Measurements from ENCODE around the gene RBP3. TPM values are rescaled to one million over a fixed set of nuclear protein-coding genes. Genes with fewer than 3 reads are reported as not detected.

RBP3 gene
- total and polyA plus RNA-seq, 2 donors (not counting 1 experiment from before 2014, with no cell fraction given): not detected

DNA sequence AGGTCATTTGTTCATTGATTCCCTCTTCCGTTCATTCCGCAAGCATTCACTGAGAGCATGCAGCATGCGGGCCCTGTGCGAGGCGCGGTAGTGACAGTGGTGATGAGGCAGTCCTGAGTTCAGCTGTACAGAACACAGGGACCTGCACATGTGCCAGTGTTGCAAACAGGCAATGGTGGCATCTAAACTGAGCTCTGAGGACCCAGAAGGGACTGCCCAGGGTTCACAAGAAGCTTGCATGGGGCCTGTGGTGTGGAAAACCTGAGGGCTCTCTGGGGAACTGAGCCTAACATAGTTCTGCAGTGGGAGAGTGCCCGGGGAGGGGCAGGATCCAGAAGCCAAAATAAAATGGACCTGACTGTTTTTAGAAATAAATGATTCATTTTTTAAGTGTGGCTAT lies 22.7 kb downstream of the RBP3 start:
- TF ChIP-seq EZH2 (IDR thresholded peaks at IDR 0.05; ENCODE audit: low read length, missing control alignments): no peak
- TF ChIP-seq, protein P1, sequence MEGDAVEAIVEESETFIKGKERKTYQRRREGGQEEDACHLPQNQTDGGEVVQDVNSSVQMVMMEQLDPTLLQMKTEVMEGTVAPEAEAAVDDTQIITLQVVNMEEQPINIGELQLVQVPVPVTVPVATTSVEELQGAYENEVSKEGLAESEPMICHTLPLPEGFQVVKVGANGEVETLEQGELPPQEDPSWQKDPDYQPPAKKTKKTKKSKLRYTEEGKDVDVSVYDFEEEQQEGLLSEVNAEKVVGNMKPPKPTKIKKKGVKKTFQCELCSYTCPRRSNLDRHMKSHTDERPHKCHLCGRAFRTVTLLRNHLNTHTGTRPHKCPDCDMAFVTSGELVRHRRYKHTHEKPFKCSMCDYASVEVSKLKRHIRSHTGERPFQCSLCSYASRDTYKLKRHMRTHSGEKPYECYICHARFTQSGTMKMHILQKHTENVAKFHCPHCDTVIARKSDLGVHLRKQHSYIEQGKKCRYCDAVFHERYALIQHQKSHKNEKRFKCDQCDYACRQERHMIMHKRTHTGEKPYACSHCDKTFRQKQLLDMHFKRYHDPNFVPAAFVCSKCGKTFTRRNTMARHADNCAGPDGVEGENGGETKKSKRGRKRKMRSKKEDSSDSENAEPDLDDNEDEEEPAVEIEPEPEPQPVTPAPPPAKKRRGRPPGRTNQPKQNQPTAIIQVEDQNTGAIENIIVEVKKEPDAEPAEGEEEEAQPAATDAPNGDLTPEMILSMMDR (conservative IDR thresholded peaks at IDR 0.05 in 1 of 2, IDR thresholded peaks at IDR 0.05 in 1 of 2; ENCODE audit: low read depth in 1 of 2, low read length in 2 of 2): no peak
- no peak overlapping the region for H3K9ac ChIP-seq (ENCODE audit: insufficient read depth, low read length)
- H3K27me3 ChIP-seq (ENCODE audit: control insufficient read depth, insufficient read depth, low read length): peaks cover 12% of the 10 kb centered on the region

DNA sequence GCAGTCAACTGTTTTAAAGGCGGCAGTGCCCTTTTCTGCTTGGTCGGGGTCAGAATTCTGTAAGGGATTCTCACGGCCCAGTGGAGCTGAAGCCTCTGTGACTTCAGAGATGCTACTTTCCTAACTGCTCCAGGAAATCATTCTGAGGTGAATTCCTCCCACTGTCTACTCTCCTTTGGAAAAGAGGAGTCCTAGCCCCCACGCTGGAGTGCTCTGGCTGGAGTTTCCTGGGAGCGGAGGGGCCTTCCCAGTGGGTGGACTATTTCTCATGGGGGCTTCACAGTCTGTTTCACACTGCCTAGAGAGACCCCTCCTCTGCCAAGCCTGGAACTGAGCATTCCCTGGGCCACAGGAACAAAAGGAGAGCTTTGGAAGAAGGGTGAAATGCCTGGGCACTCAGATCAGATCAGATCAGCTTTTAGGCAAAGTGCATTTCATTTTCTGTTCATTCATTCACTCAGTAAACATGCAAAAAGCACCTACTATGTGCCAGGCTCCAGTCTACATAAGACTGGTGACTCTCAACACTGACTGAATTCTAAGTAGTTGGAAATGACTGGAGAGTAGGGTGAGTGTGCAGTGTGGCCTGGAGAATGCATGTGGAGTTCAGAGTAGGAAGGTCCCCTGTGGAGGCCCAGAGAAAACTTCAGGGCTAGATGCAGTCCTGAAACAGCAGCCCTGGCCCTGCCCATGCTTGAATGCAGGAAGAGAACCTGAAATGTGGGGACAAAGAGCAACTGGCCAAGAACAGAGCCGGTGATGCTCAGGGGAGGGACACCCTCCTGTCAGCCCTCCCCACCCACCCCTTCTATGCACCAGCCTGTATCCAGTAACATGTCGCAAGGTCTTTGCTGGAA lies 23.7 kb downstream of the RBP3 start:
- TF ChIP-seq EZH2 (IDR thresholded peaks at IDR 0.05; ENCODE audit: low read length, missing control alignments): no peak
- TF ChIP-seq, protein P1 (conservative IDR thresholded peaks at IDR 0.05 in 1 of 2, IDR thresholded peaks at IDR 0.05 in 1 of 2; ENCODE audit: low read depth in 1 of 2, low read length in 2 of 2): no peak
- Histone ChIP-seq H3K9me3 (ENCODE audit: control insufficient read depth, insufficient read depth, low read depth, low read length) (no peaks in the 10 kb centered on the region), H2AFZ (ENCODE audit: low read length) (no peak overlapping the region), H3K4me2 (ENCODE audit: extremely low read depth, insufficient read depth, low read length) (no peak overlapping the region), H3K27me3 (ENCODE audit: control insufficient read depth, insufficient read depth, low read length) (peaks cover 13% of the 10 kb centered on the region), H3K4me1 (ENCODE audit: control insufficient read depth, extremely low read depth, insufficient read depth, low read length) (no peaks in the 10 kb centered on the region), H3K36me3 (ENCODE audit: control insufficient read depth, insufficient read depth, low read length) (no peaks in the 10 kb centered on the region), H4K20me1 (ENCODE audit: control insufficient read depth, extremely low read depth, insufficient read depth, low read length) (no peaks in the 10 kb centered on the region), H3K4me3 (replicated peaks in 1 of 4; ENCODE audit: control extremely low read depth in 1 of 4, insufficient read depth in 1 of 4, low read depth in 3 of 4, low read length in 4 of 4) (no peak overlapping the region), H3K79me2 (ENCODE audit: control insufficient read depth, insufficient read depth, low read length) (no peaks in the 10 kb centered on the region), H3K27ac (ENCODE audit: insufficient read depth, low read length) (no peak overlapping the region), H3K9ac (ENCODE audit: insufficient read depth, low read length) (no peak overlapping the region)
- DNase-seq (ENCODE audit: low read depth in 2 of 2): no peak

More for the DNA sequence above, 22.7 kb downstream of the RBP3 start:
- H3K4me2 ChIP-seq (ENCODE audit: extremely low read depth, insufficient read depth, low read length): no peak overlapping the region
- H3K4me1 ChIP-seq (ENCODE audit: control insufficient read depth, extremely low read depth, insufficient read depth, low read length): no peaks in the 10 kb centered on the region
- H4K20me1 ChIP-seq (ENCODE audit: control insufficient read depth, extremely low read depth, insufficient read depth, low read length): no peaks in the 10 kb centered on the region
- no peak overlapping the region for H3K27ac ChIP-seq (ENCODE audit: insufficient read depth, low read length)
- H3K9me3 ChIP-seq (ENCODE audit: control insufficient read depth, insufficient read depth, low read depth, low read length): no peaks in the 10 kb centered on the region
- no peaks in the 10 kb centered on the region for H3K36me3 ChIP-seq (ENCODE audit: control insufficient read depth, insufficient read depth, low read length)
- H2AFZ ChIP-seq (ENCODE audit: low read length): no peak overlapping the region
- no peaks in the 10 kb centered on the region for H3K79me2 ChIP-seq (ENCODE audit: control insufficient read depth, insufficient read depth, low read length)
- no peak for DNase-seq (ENCODE audit: low read depth in 2 of 2)
- H3K4me3 ChIP-seq (replicated peaks in 1 of 4; ENCODE audit: control extremely low read depth in 1 of 4, insufficient read depth in 1 of 4, low read depth in 3 of 4, low read length in 4 of 4): no peak overlapping the region

DNA sequence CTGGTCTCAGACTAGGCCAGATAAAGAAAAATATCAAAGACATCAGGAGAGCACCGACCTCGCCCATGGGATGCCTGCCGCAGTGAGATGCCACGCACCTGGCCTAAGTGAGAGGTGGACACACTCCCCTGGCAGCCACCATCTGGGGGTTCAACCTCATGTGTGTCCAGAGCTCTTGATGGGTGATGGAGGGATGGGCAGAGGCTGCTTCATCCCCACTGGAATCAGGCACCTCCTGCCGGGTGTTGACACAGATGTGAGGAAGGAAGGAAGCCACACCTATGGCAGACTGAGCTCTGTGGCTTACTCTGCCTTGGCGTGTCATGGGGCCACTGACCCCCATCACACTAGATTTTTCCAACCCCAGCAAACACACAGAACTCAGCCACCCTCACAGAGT lies 24.6 kb downstream of the RBP3 start:
- Histone ChIP-seq H3K27ac (ENCODE audit: insufficient read depth, low read length) (no peak overlapping the region), H3K4me3 (replicated peaks in 1 of 4; ENCODE audit: control extremely low read depth in 1 of 4, insufficient read depth in 1 of 4, low read depth in 3 of 4, low read length in 4 of 4) (no peak overlapping the region), H3K27me3 (ENCODE audit: control insufficient read depth, insufficient read depth, low read length) (peaks cover 10% of the 10 kb centered on the region), H3K9ac (ENCODE audit: insufficient read depth, low read length) (no peak overlapping the region), H4K20me1 (ENCODE audit: control insufficient read depth, extremely low read depth, insufficient read depth, low read length) (no peaks in the 10 kb centered on the region), H3K9me3 (ENCODE audit: control insufficient read depth, insufficient read depth, low read depth, low read length) (no peaks in the 10 kb centered on the region), H3K79me2 (ENCODE audit: control insufficient read depth, insufficient read depth, low read length) (no peaks in the 10 kb centered on the region), H3K36me3 (ENCODE audit: control insufficient read depth, insufficient read depth, low read length) (no peaks in the 10 kb centered on the region), H3K4me1 (ENCODE audit: control insufficient read depth, extremely low read depth, insufficient read depth, low read length) (no peaks in the 10 kb centered on the region), H2AFZ (ENCODE audit: low read length) (no peak overlapping the region), H3K4me2 (ENCODE audit: extremely low read depth, insufficient read depth, low read length) (no peak overlapping the region)
- no peak for TF ChIP-seq EZH2 (IDR thresholded peaks at IDR 0.05; ENCODE audit: low read length, missing control alignments)
- TF ChIP-seq, protein P1 (conservative IDR thresholded peaks at IDR 0.05 in 1 of 2, IDR thresholded peaks at IDR 0.05 in 1 of 2; ENCODE audit: low read depth in 1 of 2, low read length in 2 of 2): no peak
- DNase-seq (ENCODE audit: low read depth in 2 of 2): no peak

Data from fibroblast of lung (primary cell).